Activated T-cell treated with anti-CD3 and anti-CD28 coated beads, Interleukin-2, amount 50 U/mL, for 24 hours (primary cell): ENCODE data around the gene NECAP2.
"Not testable (repeated sequence)": the region's sequence is repeated elsewhere in the genome, so short reads cannot be mapped to it uniquely, and the experiment has no call there.

Experiments
- DNase-seq: peaks from one replicate; pipeline ENCODE4 v3.0.0-alpha.2; 2020
- H3K27ac Mint-ChIP-seq: 2 replicates; pipeline ENCODE4 v1.8.0; 2020; ENCODE audit warnings: mild to moderate bottlenecking, mixed read lengths
- H3K27me3 Mint-ChIP-seq: 2 replicates; pipeline ENCODE4 v1.8.0; 2020; ENCODE audit warnings: mixed read lengths
- H3K36me3 Mint-ChIP-seq: 2 replicates; pipeline ENCODE4 v1.8.0; 2020; ENCODE audit warnings: low read depth, mixed read lengths
- H3K4me1 Mint-ChIP-seq: 2 replicates; pipeline ENCODE4 v1.8.0; 2020; ENCODE audit warnings: low read depth, mixed read lengths
- H3K4me3 Mint-ChIP-seq: 2 replicates; pipeline ENCODE4 v1.8.0; 2020; ENCODE audit warnings: mild to moderate bottlenecking, moderate library complexity, mixed read lengths
- H3K9me3 Mint-ChIP-seq: 2 replicates; pipeline ENCODE4 v1.8.0; 2020; ENCODE audit warnings: mixed read lengths

The NECAP2 gene

GRCh38 chr1:16486316-16486715, 45.8 kb downstream of the NECAP2 start:
- not testable (repeated sequence) for H3K27me3 Mint-ChIP-seq, H3K9me3 Mint-ChIP-seq, H3K4me3 Mint-ChIP-seq, DNase-seq, H3K27ac Mint-ChIP-seq, H3K4me1 Mint-ChIP-seq
- peaks cover 15% of the 10 kb centered on the region for H3K36me3 Mint-ChIP-seq

- H3K4me1 Mint-ChIP-seq, H3K9me3 Mint-ChIP-seq, H3K4me3 Mint-ChIP-seq, H3K27me3 Mint-ChIP-seq, DNase-seq, H3K27ac Mint-ChIP-seq: not testable (repeated sequence)
- peaks cover 15% of the 10 kb centered on the region for H3K36me3 Mint-ChIP-seq
Measured at GRCh38 chr1:16487011-16487410, 46.5 kb downstream of the NECAP2 start.

GRCh38 chr1:16489195-16489880, 48.8 kb downstream of the NECAP2 start:
- H3K4me1 Mint-ChIP-seq, H3K36me3 Mint-ChIP-seq, H3K27me3 Mint-ChIP-seq, H3K9me3 Mint-ChIP-seq, DNase-seq, H3K27ac Mint-ChIP-seq, H3K4me3 Mint-ChIP-seq: not testable (repeated sequence)

- no peaks in the 10 kb centered on the region for H3K27me3 Mint-ChIP-seq
- H3K36me3 Mint-ChIP-seq = peaks cover 2% of the 10 kb centered on the region
- peaks cover 5% of the 10 kb centered on the region for H3K4me1 Mint-ChIP-seq
- H3K9me3 Mint-ChIP-seq = no peaks in the 10 kb centered on the region
- no peak overlapping the region for H3K4me3 Mint-ChIP-seq
- no peak overlapping the region for H3K27ac Mint-ChIP-seq
- DNase-seq = no peak
Measured at GRCh38 chr1:16491056-16491675, 50.6 kb downstream of the NECAP2 start.

- H3K36me3 Mint-ChIP-seq, H3K9me3 Mint-ChIP-seq, H3K27me3 Mint-ChIP-seq, H3K4me3 Mint-ChIP-seq: not testable (repeated sequence)
- Mint-ChIP-seq H3K4me1 (peaks cover 15% of the 10 kb centered on the region), H3K27ac (peak overlapping the region; percentile 22)
- DNase-seq = peak; percentile 20
Measured at GRCh38 chr1:16492937-16493336, 52.4 kb downstream of the NECAP2 start.

GRCh38 chr1:16493731-16494130, 53.2 kb downstream of the NECAP2 start:
- DNase-seq, H3K27me3 Mint-ChIP-seq, H3K36me3 Mint-ChIP-seq, H3K9me3 Mint-ChIP-seq, H3K4me3 Mint-ChIP-seq: not testable (repeated sequence)
- peak overlapping the region; percentile 28 for H3K27ac Mint-ChIP-seq
- H3K4me1 Mint-ChIP-seq = peaks cover 18% of the 10 kb centered on the region

- Mint-ChIP-seq H3K4me1 (peaks cover 28% of the 10 kb centered on the region), H3K27ac (peak overlapping the region; percentile 71), H3K4me3 (peak overlapping the region; percentile 79)
- H3K27me3 Mint-ChIP-seq, H3K9me3 Mint-ChIP-seq, H3K36me3 Mint-ChIP-seq: not testable (repeated sequence)
- DNase-seq = peak; percentile 26
Measured at GRCh38 chr1:16497474-16497904, 57.0 kb downstream of the NECAP2 start.

- H3K4me3 Mint-ChIP-seq = peak overlapping the region; percentile 79
- H3K9me3 Mint-ChIP-seq, H3K27me3 Mint-ChIP-seq, H3K36me3 Mint-ChIP-seq, DNase-seq: not testable (repeated sequence)
- H3K27ac Mint-ChIP-seq = peak overlapping the region; percentile 71
- peaks cover 26% of the 10 kb centered on the region for H3K4me1 Mint-ChIP-seq
Measured at GRCh38 chr1:16498047-16498446, 57.5 kb downstream of the NECAP2 start.

- no peaks in the 10 kb centered on the region for H3K36me3 Mint-ChIP-seq
- no peaks in the 10 kb centered on the region for H3K27me3 Mint-ChIP-seq
- no peaks in the 10 kb centered on the region for H3K9me3 Mint-ChIP-seq
- no peak overlapping the region for H3K27ac Mint-ChIP-seq
- DNase-seq = peak; percentile 90
- H3K4me3 Mint-ChIP-seq = peak overlapping the region; percentile 79
- H3K4me1 Mint-ChIP-seq = peaks cover 24% of the 10 kb centered on the region
Measured at GRCh38 chr1:16498573-16499413, 58.3 kb downstream of the NECAP2 start.

GRCh38 chr1:16500466-16500865, 59.9 kb downstream of the NECAP2 start:
- Mint-ChIP-seq H3K4me1 (peaks cover 23% of the 10 kb centered on the region), H3K4me3 (peak overlapping the region; percentile 79)
- not testable (repeated sequence) for DNase-seq, H3K36me3 Mint-ChIP-seq, H3K27ac Mint-ChIP-seq, H3K9me3 Mint-ChIP-seq, H3K27me3 Mint-ChIP-seq

- H3K27ac Mint-ChIP-seq = peak overlapping the region; percentile 50
- not testable (repeated sequence) for H3K36me3 Mint-ChIP-seq, DNase-seq, H3K9me3 Mint-ChIP-seq, H3K27me3 Mint-ChIP-seq, H3K4me3 Mint-ChIP-seq
- peaks cover 23% of the 10 kb centered on the region for H3K4me1 Mint-ChIP-seq
Measured at GRCh38 chr1:16500975-16501374, 60.5 kb downstream of the NECAP2 start.

- H3K27me3 Mint-ChIP-seq, DNase-seq, H3K4me3 Mint-ChIP-seq, H3K9me3 Mint-ChIP-seq, H3K36me3 Mint-ChIP-seq, H3K27ac Mint-ChIP-seq: not testable (repeated sequence)
- H3K4me1 Mint-ChIP-seq = peaks cover 23% of the 10 kb centered on the region
Measured at GRCh38 chr1:16501446-16501845, 60.9 kb downstream of the NECAP2 start.

- Mint-ChIP-seq H3K27me3 (no peaks in the 10 kb centered on the region), H3K4me1 (peaks cover 11% of the 10 kb centered on the region), H3K36me3 (no peaks in the 10 kb centered on the region), H3K9me3 (peaks cover 2% of the 10 kb centered on the region), H3K27ac (no peak overlapping the region), H3K4me3 (no peak overlapping the region)
- no peak for DNase-seq
Measured at GRCh38 chr1:16503494-16503893, 63.0 kb downstream of the NECAP2 start.

GRCh38 chr1:16505870-16506269, 65.3 kb downstream of the NECAP2 start:
- H3K4me3 Mint-ChIP-seq = not testable (repeated sequence)

More at GRCh38 chr1:16505870-16506269, 65.3 kb downstream of the NECAP2 start:
- H3K36me3 Mint-ChIP-seq, DNase-seq, H3K27ac Mint-ChIP-seq, H3K9me3 Mint-ChIP-seq, H3K27me3 Mint-ChIP-seq, H3K4me1 Mint-ChIP-seq: not testable (repeated sequence)
